CD4-positive, alpha-beta T cell treated with Interleukin-15 for 4 hours (primary cell): ENCODE measurements around the gene NFKB1.
"Not testable (repeated sequence)": the region's sequence is repeated elsewhere in the genome, so short reads cannot be mapped to it uniquely, and the experiment has no call there.

ENCODE experiments used
- DNase-seq: peaks from one replicate; pipeline ENCODE4 v3.0.0-alpha.2; 2020; ENCODE audit warnings: low spot score

The NFKB1 gene

GRCh38 chr4:102599455-102599854, 98.3 kb downstream of the NFKB1 start:
- no peak for DNase-seq

- no peak for DNase-seq
Observed at GRCh38 chr4:102599886-102600285, 98.7 kb downstream of the NFKB1 start.

GRCh38 chr4:102600689-102601088, 99.5 kb downstream of the NFKB1 start:
- no peak for DNase-seq

- no peak for DNase-seq
Observed at GRCh38 chr4:102601586-102602227, 100.5 kb downstream of the NFKB1 start.

GRCh38 chr4:102604222-102604940, 103.2 kb downstream of the NFKB1 start:
- DNase-seq = no peak

GRCh38 chr4:102606261-102606660, 105.1 kb downstream of the NFKB1 start:
- no peak for DNase-seq

GRCh38 chr4:102606846-102607450, 105.8 kb downstream of the NFKB1 start:
- no peak for DNase-seq

GRCh38 chr4:102608190-102608589, 107.0 kb downstream of the NFKB1 start:
- no peak for DNase-seq

- DNase-seq = no peak
Observed at GRCh38 chr4:102610007-102610406, 108.8 kb downstream of the NFKB1 start.

- DNase-seq = no peak
Observed at GRCh38 chr4:102610476-102610875, 109.3 kb downstream of the NFKB1 start.

- no peak for DNase-seq
Observed at GRCh38 chr4:102612210-102612609, 111.1 kb downstream of the NFKB1 start.

GRCh38 chr4:102612824-102613366, 111.7 kb downstream of the NFKB1 start:
- DNase-seq = peak; percentile 73

- peak; percentile 39 for DNase-seq
Observed at GRCh38 chr4:102614801-102615200, 113.6 kb downstream of the NFKB1 start.

GRCh38 chr4:102616636-102617035, 115.5 kb downstream of the NFKB1 start:
- DNase-seq = no peak

GRCh38 chr4:102619021-102619420, 117.9 kb downstream of the NFKB1 start:
- not testable (repeated sequence) for DNase-seq

GRCh38 chr4:102619776-102620631, 118.8 kb downstream of the NFKB1 start:
- DNase-seq = not testable (repeated sequence)

- DNase-seq = no peak
Observed at GRCh38 chr4:102620697-102621497, 119.7 kb downstream of the NFKB1 start.

GRCh38 chr4:102623622-102624021, 122.5 kb downstream of the NFKB1 start:
- DNase-seq = no peak

GRCh38 chr4:102624505-102624904, 123.3 kb downstream of the NFKB1 start:
- DNase-seq = no peak

- peak; percentile 83 for DNase-seq
Observed at GRCh38 chr4:102625232-102625930, 124.2 kb downstream of the NFKB1 start.
